Thoracic aorta (tissue), 2 donors: ENCODE results near the gene TBL1Y. TPM values are rescaled to one million over a fixed set of nuclear protein-coding genes. Genes with fewer than 3 reads are reported as not detected.

Experiments
- ATAC-seq: fragments of 150-250 bp; one replicate; pipeline ENCODE4 v1.8.0; 2017; ENCODE audit warnings: low read depth; ENCODE audit not compliant: insufficient number of reproducible peaks, low FRiP score
- DNase-seq: peaks from one replicate; pipeline ENCODE4 v3.0.0-alpha.2; 2020; ENCODE audit warnings: low spot score
- H3K27ac ChIP-seq, 2 donors: fragments of 200-600 bp; sonication (generic); 1 replicate in 1 of 2; 2 replicates in 1 of 2; pipeline ENCODE4 v1.5.1; 2016; ENCODE audit warnings: mild to moderate bottlenecking in 2 of 2, moderate library complexity in 2 of 2
- H3K27me3 ChIP-seq: fragments of 200-600 bp; sonication (generic); replicated peaks from 2 replicates; pipeline ENCODE4 v1.6.0; 2016; ENCODE audit warnings: mild to moderate bottlenecking; ENCODE audit not compliant: insufficient read depth
- H3K36me3 ChIP-seq: fragments of 200-600 bp; sonication (generic); one replicate; pipeline ENCODE4 v1.5.1; 2016
- H3K4me1 ChIP-seq, 2 donors: fragments of 200-600 bp; sonication (generic); 1 replicate in 1 of 2; 2 replicates in 1 of 2; pipeline versions ENCODE4 v1.5.1 to v1.6.0; 2016; ENCODE audit warnings: low read depth in 2 of 2, mild to moderate bottlenecking in 1 of 2; ENCODE audit not compliant: control insufficient read depth in 1 of 2
- H3K4me3 ChIP-seq: fragments of 200-600 bp; sonication (generic); 2 replicates; pipeline ENCODE4 v1.5.1; 2016; ENCODE audit warnings: mild to moderate bottlenecking
- H3K9me3 ChIP-seq: fragments of 200-600 bp; sonication (generic); 2 replicates; pipeline ENCODE4 v1.5.1; 2016
- CTCF ChIP-seq: fragments of 200-600 bp; sonication (generic); IDR thresholded peaks from one replicate; pipeline ENCODE4 v1.5.1; 2019; ENCODE audit warnings: antibody characterized with exemption
- total RNA-seq, 2 donors: library from RNA; depleted of rRNA; stranded (reverse); fragments of >200 nt; gene quantifications; one replicate each; pipeline versions ENCODE4 v1.1.0 to v1.2.3, GENCODE V29; 2016

The TBL1Y gene
- total RNA-seq, 2 donors from 2014 or later: 0.27 to 0.28 TPM

GRCh38 chrY:6909118-6909521, 1.4 kb upstream of the TBL1Y start:
- Histone ChIP-seq H3K4me1 (no peaks in the 10 kb centered on the region), H3K36me3 (no peaks in the 10 kb centered on the region), H3K9me3 (no peaks in the 10 kb centered on the region), H3K4me3 (peak overlapping the region; percentile 67), H3K27me3 (no peaks in the 10 kb centered on the region), H3K27ac (no peak overlapping the region)
- no peak for DNase-seq
- no peak for ATAC-seq
- TF ChIP-seq CTCF: no peak

DNA sequence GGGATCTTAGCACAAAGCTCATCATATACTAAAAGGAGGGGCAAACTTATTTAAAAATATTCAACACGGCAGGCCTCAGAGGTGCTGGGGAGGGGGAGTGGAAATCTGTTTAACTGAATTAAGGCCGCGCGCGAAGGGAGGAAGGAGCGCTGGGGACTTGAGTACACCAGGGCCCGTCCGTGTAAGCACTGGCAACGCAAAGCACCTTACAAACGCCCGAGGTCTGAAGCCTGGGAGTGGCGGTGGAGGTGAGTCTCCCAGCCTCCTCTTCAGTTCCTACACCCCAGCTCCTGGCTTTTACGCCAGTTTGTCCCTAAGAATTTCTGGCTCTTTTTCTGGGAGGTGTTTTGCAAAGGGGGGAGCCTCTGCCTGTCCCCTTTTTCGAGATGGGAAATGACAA, 641 bp upstream of the TBL1Y start:
- no peak for ATAC-seq
- TF ChIP-seq CTCF: no peak
- H3K36me3 ChIP-seq: no peaks in the 10 kb centered on the region

DNA sequence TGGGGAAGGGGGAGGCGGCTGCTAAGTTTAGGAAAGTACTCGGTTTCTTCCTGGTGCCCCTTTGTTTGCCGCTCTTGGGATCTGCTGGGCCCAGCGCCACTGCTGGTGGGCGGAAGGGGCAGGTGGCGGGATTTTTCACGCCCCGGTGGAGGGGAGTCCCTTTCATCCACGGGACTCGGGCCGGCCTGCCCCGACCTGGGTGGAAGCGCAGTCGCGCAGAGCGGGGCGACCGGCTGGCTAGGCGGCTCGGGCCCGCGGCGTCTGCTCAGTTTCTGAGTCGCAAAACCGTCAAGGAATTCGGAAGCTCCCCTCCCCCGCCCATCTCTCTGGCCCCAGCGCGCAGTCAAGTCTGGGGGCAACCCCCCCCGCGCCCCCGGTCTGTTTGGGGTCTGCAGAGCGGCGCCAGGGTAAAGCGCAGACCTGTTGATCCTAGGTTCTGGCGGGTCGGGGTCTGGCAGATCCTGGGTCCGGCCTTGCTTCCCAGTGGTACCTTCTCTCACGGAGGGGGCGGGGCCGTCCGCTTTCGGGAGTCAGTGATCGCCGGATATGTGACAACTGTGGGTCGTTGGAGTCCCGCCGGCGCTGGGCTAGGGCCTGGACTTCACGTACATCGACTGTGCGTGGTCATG, 870 bp downstream of the TBL1Y start, which contains the start of gene AMELY:
AMELY (minus strand) TSS at position 500 of the 629 bp plus-strand sequence. CDS start 39,144 bp downstream, outside the sequence.
- no peak for TF ChIP-seq CTCF
- H3K4me3 ChIP-seq: peak within 1 kb of the TSS; percentile 67
- H3K4me1 ChIP-seq: no peaks in the 10 kb centered on the region
- ATAC-seq: no peak
- DNase-seq: no peak
- no peaks in the 10 kb centered on the region for H3K36me3 ChIP-seq
- no peaks in the 10 kb centered on the region for H3K9me3 ChIP-seq
- no peak within 1 kb of the TSS for H3K27ac ChIP-seq
- no peaks in the 10 kb centered on the region for H3K27me3 ChIP-seq

More for the DNA sequence above, 641 bp upstream of the TBL1Y start:
- Histone ChIP-seq H3K4me3 (peak overlapping the region; percentile 67), H3K27ac (no peak overlapping the region), H3K4me1 (no peaks in the 10 kb centered on the region), H3K27me3 (no peaks in the 10 kb centered on the region), H3K9me3 (no peaks in the 10 kb centered on the region)
- no peak for DNase-seq

DNA sequence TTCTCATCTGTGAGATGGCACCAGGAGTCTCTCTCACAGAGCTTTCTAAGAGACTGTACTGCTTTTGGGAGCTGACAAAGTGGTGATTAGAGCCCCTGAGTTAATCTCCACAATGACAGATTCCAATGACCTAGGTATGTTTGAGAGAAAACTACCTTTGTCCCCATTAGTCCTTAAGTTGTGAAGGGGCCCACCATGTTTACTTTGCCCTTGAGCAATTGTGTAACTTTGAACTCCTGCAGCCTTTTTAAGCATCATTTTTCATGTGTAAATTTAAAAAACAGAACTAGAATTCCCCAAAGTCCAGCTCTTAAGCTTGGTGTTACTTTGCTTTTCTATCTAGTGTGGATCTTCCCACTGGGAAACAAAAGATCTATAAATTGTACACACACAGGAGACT, 2.9 kb downstream of the TBL1Y start:
- no peak for DNase-seq
- Histone ChIP-seq H3K4me1 (no peaks in the 10 kb centered on the region), H3K27me3 (no peaks in the 10 kb centered on the region), H3K36me3 (no peaks in the 10 kb centered on the region), H3K27ac (no peak overlapping the region), H3K4me3 (no peak overlapping the region), H3K9me3 (no peaks in the 10 kb centered on the region)
- ATAC-seq: no peak
- no peak for TF ChIP-seq CTCF

GRCh38 chrY:6921061-6921460, 10.6 kb downstream of the TBL1Y start:
- Histone ChIP-seq H3K4me3 (no peak overlapping the region), H3K4me1 (no peaks in the 10 kb centered on the region), H3K27ac (no peak overlapping the region), H3K9me3 (no peaks in the 10 kb centered on the region), H3K36me3 (no peaks in the 10 kb centered on the region), H3K27me3 (no peaks in the 10 kb centered on the region)
- no peak for DNase-seq
- no peak for ATAC-seq
- TF ChIP-seq CTCF: no peak
